Tibial artery (tissue), 4 donors: ENCODE measurements around the gene SAMD1.
A peak's percentile ranks its signal among the peaks of the same experiment; 100 is the strongest.

Experiments
- DNase-seq, 2 donors: peaks; one replicate each; pipeline ENCODE4 v3.0.0-alpha.2; 2019
- H3K27ac ChIP-seq, 2 donors: fragments of 200-600 bp; sonication (generic) in 1 of 2; 1 replicate in 1 of 2; 2 replicates in 1 of 2; pipeline ENCODE4 v1.5.1; 2018 to 2019; ENCODE audit warnings: mild to moderate bottlenecking in 1 of 2
- H3K27me3 ChIP-seq, 2 donors: fragments of 200-600 bp; sonication (generic) in 1 of 2; one replicate each; pipeline versions ENCODE4 v1.5.1 to v1.6.0; 2016 to 2019
- H3K36me3 ChIP-seq, 3 donors: fragments of 200-600 bp; sonication (generic) in 2 of 3; one replicate each; pipeline ENCODE4 v1.5.1; 2016 to 2019; ENCODE audit warnings: mild to moderate bottlenecking in 2 of 3
- H3K4me1 ChIP-seq, 4 donors: fragments of 200-600 bp; sonication (generic) in 2 of 4; 1 replicate in 3 of 4; 2 replicates in 1 of 4; pipeline ENCODE4 v1.5.1; 2016 to 2019
- H3K4me3 ChIP-seq, 2 donors: fragments of 200-600 bp; sonication (generic) in 1 of 2; 1 replicate in 1 of 2; 2 replicates in 1 of 2; pipeline ENCODE4 v1.5.1; 2018 to 2019; ENCODE audit warnings: mild to moderate bottlenecking in 2 of 2
- H3K9me3 ChIP-seq, 3 donors: fragments of 200-600 bp; sonication (generic) in 1 of 3; one replicate each; pipeline ENCODE4 v1.5.1; 2016 to 2019
- CTCF ChIP-seq, 2 experiments: fragments of 200-600 bp in 1 of 2; fragments of 450-650 bp in 1 of 2; IDR thresholded peaks; one replicate each; pipeline ENCODE4 v1.5.1; 2017 to 2019; ENCODE audit warnings: antibody characterized with exemption in 2 of 2, mild to moderate bottlenecking in 1 of 2, moderate library complexity in 1 of 2
- intact Hi-C: fragments of 100-400 bp; cut with DNase I; formaldehyde crosslinking; loops from one replicate; pipeline ENCODE4 v1.15.0; 2023; ENCODE audit warnings: low total_unique reads

Gene SAMD1

GRCh38 chr19:14056741-14057356 is 33.7 kb downstream of the SAMD1 start:
- intact Hi-C loops = loop anchor here (10.0 kb wide), 1 partner anchor 462 kb away; no protein-coding TSS in a partner anchor
- Histone ChIP-seq H3K9me3 (no peaks in the 10 kb centered on the region), H3K27ac (no peak overlapping the region), H3K27me3 (peaks cover 0 to 50% of the 10 kb centered on the region in 2 donors), H3K4me1 (peaks cover 0 to 20% (median 10%) of the 10 kb centered on the region in 4 donors), H3K36me3 (peaks cover 0 to 9% (median 0%) of the 10 kb centered on the region in 3 donors), H3K4me3 (peak overlapping the region; percentile 32 to 51)
- no peak for TF ChIP-seq CTCF (IDR thresholded peaks at IDR 0.05)
- DNase-seq = no peak

- Histone ChIP-seq H3K27ac (no peak overlapping the region), H3K36me3 (peaks cover 0 to 14% (median 0%) of the 10 kb centered on the region in 3 donors), H3K4me3 (no peak overlapping the region), H3K4me1 (peaks cover 0 to 20% (median 10%) of the 10 kb centered on the region in 4 donors), H3K9me3 (no peaks in the 10 kb centered on the region), H3K27me3 (peaks cover 0 to 43% of the 10 kb centered on the region in 2 donors)
- intact Hi-C loops = loop anchor here (10.0 kb wide), 1 partner anchor 461 kb away; no protein-coding TSS in a partner anchor
- no peak for TF ChIP-seq CTCF (IDR thresholded peaks at IDR 0.05)
- DNase-seq = no peak
These were observed 34.4 kb downstream of the SAMD1 start for GRCh38 chr19:14056069-14056666.

GRCh38 chr19:14055396-14055795 is 35.2 kb downstream of the SAMD1 start:
- H3K36me3 ChIP-seq = peaks cover 0 to 14% (median 0%) of the 10 kb centered on the region in 3 donors

GRCh38 chr19:14054721-14055120 is 35.8 kb downstream of the SAMD1 start:
- DNase-seq = no peak
- Histone ChIP-seq H3K4me1 (peaks cover 0 to 20% (median 10%) of the 10 kb centered on the region in 4 donors), H3K4me3 (no peak overlapping the region), H3K36me3 (peaks cover 0 to 14% (median 0%) of the 10 kb centered on the region in 3 donors), H3K27ac (no peak overlapping the region), H3K27me3 (peaks cover 0 to 29% of the 10 kb centered on the region in 2 donors), H3K9me3 (no peaks in the 10 kb centered on the region)
- intact Hi-C loops = loop anchor here (10.0 kb wide), 1 partner anchor 460 kb away; no protein-coding TSS in a partner anchor
- no peak for TF ChIP-seq CTCF (IDR thresholded peaks at IDR 0.05)

More at GRCh38 chr19:14055396-14055795, 35.2 kb downstream of the SAMD1 start:
- no peak for TF ChIP-seq CTCF (IDR thresholded peaks at IDR 0.05)
- DNase-seq = no peak
- no peaks in the 10 kb centered on the region for H3K9me3 ChIP-seq
- peaks cover 0 to 35% of the 10 kb centered on the region in 2 donors for H3K27me3 ChIP-seq
- H3K27ac ChIP-seq = no peak overlapping the region
- intact Hi-C loops = loop anchor here (10.0 kb wide), 1 partner anchor 461 kb away; no protein-coding TSS in a partner anchor
- peaks cover 0 to 20% (median 10%) of the 10 kb centered on the region in 4 donors for H3K4me1 ChIP-seq
- no peak overlapping the region for H3K4me3 ChIP-seq

- no peak for TF ChIP-seq CTCF (IDR thresholded peaks at IDR 0.05)
- Histone ChIP-seq H3K36me3 (peaks cover 0 to 14% (median 0%) of the 10 kb centered on the region in 3 donors), H3K27ac (no peak overlapping the region), H3K4me1 (peaks cover 0 to 20% (median 10%) of the 10 kb centered on the region in 4 donors), H3K27me3 (peaks cover 0 to 22% of the 10 kb centered on the region in 2 donors), H3K4me3 (no peak overlapping the region), H3K9me3 (no peaks in the 10 kb centered on the region)
- DNase-seq = no peak
- intact Hi-C loops = loop anchor here (10.0 kb wide), 1 partner anchor 459 kb away; no protein-coding TSS in a partner anchor
These were observed 36.5 kb downstream of the SAMD1 start for GRCh38 chr19:14054099-14054498.
